Stimulated activated CD8-positive, alpha-beta memory T cell treated with anti-CD3 and anti-CD28 coated beads, Interleukin-4, amount 100 ng/mL, for 24 hours (primary cell): ENCODE results near the gene SLC9A2.

Experiments
- DNase-seq: peaks from one replicate; pipeline ENCODE4 v3.0.0-alpha.2; 2020; ENCODE audit warnings: low read depth

The SLC9A2 gene

DNA sequence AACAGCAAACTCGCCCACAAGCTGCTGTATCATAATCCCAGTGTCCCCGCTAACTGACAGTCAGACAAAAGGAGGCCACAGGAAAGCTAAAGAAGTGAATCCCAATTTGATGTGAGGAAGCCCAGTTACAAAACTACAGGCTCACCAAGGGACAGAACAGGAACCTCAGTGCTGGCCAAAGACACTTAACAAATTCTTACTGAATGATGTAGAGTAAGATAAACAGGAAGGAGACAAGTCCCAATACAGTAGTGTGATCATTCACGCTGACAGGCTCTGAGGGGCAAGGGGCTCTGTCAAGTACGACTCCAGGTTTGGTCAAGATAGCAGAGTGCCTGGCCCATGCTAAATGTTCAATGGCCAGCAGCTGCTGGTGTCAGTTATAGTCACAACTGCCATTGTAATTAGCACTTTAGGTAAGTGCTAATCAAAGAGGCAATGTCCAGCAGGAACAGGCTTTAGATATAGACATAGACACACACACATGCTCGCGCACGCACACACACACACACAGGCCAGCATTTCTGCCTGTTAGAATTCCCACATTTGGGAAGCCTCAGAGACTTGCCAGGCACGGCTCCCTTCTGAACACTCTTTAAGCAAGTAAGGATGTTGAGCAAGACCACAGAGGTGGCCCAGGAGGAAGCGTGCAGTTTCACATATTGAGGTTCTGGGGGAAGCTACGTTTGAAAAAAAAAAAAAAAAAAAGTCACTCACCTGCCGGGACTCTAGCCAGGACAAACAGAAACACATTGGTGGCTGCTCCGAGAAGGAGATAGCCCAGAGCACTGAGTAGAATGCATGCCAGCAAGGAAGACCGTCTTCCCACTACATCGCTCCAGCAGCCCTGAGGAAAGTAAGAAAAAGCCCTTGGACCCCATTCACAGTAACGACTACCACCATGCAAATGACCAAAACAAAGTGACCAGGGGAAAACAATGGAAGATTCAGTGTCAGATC is 107.1 kb downstream of the SLC9A2 start:
- DNase-seq, result no peak

DNA sequence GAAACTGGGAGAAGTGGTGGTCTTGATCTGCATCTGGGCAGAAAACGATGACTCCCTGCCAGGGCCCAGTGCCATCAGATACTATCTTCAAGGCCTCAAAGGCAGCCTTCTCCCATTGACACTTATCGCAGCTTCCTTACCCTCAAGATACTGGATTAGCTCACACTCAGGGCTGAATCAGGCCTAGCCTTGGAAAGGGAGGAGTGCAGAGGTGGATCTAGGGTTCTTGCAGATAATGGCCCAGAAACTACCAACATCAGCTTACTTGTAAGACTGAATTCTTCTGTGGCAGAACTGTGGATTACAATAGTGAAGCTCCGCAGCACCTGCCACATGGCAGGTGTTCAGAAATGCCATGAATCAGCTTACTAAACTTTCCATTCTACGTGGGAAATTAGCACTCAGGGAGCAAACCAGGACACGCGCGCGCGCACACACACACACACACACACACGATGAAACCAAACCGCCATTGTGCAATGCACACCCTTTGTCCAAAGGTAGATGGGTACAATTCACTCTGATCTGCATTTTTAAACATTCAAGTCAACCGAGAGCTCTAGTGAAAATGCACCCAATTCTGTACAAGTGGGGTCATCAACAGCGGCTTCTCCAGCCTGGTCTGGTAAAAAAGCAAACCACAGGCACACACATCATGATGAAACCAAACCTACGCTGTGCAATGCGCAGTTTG is 116.2 kb downstream of the SLC9A2 start:
- no peak for DNase-seq

DNA sequence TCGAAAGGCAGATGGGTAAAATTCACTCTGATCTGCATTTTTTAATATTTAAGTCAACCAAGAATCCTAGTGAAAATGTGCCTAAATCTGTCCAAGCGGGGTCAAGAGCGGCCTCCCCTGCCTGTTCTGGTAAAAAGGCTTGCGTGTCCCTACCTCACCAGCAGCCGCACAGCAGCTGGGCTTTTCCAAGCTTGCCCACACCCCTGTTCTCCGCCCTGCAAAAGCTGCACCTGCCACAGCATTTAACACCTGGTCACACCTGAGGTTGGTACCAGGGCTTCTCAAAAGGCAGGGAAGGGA is 116.7 kb downstream of the SLC9A2 start:
- DNase-seq, result no peak

GRCh38 chr2:102736410-102737409 is 117.4 kb downstream of the SLC9A2 start:
- peak; percentile 84 for DNase-seq

DNA sequence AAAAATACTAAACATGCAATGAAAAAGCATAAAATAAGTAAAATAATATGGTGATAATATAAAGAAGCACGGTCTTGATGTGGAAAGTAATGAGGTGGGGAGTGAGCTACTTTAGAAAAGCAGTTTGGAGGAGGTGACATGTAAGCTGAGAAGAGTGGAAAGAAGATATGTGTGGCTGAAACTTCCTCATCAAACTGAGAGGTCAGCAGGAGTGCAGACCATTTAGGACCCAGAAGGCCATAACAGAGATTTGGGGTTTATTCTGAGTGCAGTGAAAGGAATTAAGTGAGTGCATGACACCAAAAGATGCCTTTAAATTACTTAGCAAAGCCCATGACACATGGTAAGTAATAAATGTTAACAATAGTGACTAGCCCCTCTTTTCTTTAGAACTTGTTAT is 118.1 kb downstream of the SLC9A2 start:
- no peak for DNase-seq

DNA sequence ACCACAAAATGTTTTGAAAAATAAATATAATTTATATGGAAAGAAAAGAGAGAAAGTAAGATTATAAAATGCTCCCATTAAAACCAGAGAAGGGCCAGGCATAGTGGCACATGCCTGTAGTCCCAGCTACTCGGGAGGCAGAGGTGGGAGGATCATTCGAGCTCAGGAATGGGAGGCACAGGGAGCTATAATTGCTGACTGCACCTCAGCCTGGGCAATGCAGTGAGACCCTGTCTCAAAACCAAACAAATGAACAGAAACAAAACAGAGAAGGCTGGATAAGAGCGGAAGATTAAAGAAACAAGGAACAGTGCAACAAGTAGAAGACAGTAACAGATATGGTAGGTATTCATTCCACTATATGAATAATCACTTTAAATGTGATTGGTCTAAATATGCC is 123.9 kb downstream of the SLC9A2 start:
- no peak for DNase-seq

- DNase-seq, result no peak
Measured at GRCh38 chr2:102748107-102748506, 128.8 kb downstream of the SLC9A2 start.

- no peak for DNase-seq
Measured at GRCh38 chr2:102749938-102750337, 130.6 kb downstream of the SLC9A2 start.

- DNase-seq, result no peak
Measured at GRCh38 chr2:102753563-102754159, 134.3 kb downstream of the SLC9A2 start.

DNA sequence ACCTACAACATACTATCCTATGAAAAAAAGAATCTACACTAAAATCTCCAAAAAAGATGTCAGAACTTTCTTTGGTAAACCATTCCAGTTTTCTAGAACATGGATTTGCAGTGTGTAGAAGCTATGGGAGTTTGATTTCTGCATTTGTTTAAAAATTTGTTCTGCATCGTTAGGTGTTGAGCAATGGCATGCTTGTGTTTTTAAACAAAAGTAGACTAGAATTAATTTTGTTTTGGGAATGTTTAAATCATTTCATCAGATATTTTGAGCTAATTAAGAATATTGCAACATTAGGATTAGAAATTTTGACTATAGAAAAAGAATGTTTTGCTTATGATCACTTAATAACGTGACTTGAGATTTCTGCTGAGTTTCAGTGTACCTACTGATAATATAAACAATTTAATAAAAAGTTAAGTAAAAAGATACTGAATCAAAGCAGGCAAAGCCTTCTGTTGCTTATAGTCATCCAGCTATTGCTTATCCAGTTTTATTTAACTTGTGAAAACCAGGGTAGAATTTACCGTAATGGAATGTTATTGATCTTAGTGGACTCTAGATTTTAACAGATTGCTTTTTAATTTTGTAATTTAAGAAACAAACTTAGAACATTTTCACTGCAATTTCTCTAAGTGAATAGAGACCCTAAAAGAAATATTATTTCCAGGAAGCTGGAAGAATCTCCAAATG is 135.2 kb downstream of the SLC9A2 start:
- no peak for DNase-seq

- no peak for DNase-seq
Measured at GRCh38 chr2:102755284-102755683, 135.9 kb downstream of the SLC9A2 start.

DNA sequence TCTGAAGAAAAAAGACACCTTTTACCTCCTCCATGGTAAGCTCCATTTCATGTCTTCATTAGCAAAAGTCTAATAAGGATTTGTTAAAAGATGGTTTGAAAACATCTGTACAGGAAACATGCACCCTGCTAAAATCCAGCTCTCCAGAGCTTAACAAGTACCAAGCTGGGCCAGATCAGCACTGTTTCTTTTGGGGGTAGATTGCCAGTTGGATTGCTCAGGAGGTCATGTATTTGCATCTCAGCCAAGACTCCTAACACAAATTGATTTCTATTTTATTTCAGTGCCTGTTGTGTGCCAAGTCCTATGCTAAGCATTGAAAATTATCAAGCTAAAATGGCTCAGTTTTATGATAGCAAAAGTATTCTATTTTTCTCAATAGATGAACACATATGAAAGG is 139.1 kb downstream of the SLC9A2 start:
- DNase-seq, result no peak
